Mesenchymal stem cell (in vitro differentiated cells and primary cell): Measurements from ENCODE around the gene TAP2.
A peak's percentile ranks its signal among the peaks of the same experiment; 100 is the strongest.

Experiments
- DNase-seq: peaks from one replicate; pipeline ENCODE4 v3.0.0-alpha.2; 2013
- H2AFZ ChIP-seq: one replicate; pipeline ENCODE4 v1.6.1; 2013; ENCODE audit warnings: low read depth, mild to moderate bottlenecking, control low read depth, inconsistent platforms, low read length, moderate library complexity
- H2AK5ac ChIP-seq: 2 replicates; pipeline ENCODE4 v1.6.1; 2013; ENCODE audit warnings: low read length, moderate library complexity, mild to moderate bottlenecking, inconsistent platforms; ENCODE audit not compliant: severe bottlenecking
- H2BK120ac ChIP-seq: one replicate; pipeline ENCODE4 v1.6.1; 2013; ENCODE audit warnings: low read depth, mild to moderate bottlenecking, inconsistent platforms, low read length, moderate library complexity
- H2BK12ac ChIP-seq, 2 experiments: one replicate each; pipeline ENCODE4 v1.6.1; 2013; ENCODE audit warnings: inconsistent platforms in 2 of 2, low read length in 2 of 2, mild to moderate bottlenecking in 2 of 2, moderate library complexity in 2 of 2, control low read depth in 1 of 2
- H2BK15ac ChIP-seq: one replicate; pipeline ENCODE4 v1.6.1; 2013; ENCODE audit warnings: mild to moderate bottlenecking, low read depth, inconsistent platforms; ENCODE audit not compliant: poor library complexity, severe bottlenecking
- H2BK5ac ChIP-seq: 2 replicates; pipeline ENCODE4 v1.6.1; 2013; ENCODE audit warnings: low read depth, mild to moderate bottlenecking, low read length, control low read depth, inconsistent platforms; ENCODE audit not compliant: poor library complexity, severe bottlenecking
- H3K14ac ChIP-seq, 2 experiments: one replicate each; pipeline ENCODE4 v1.6.1; 2013; ENCODE audit warnings: inconsistent platforms in 2 of 2, low read length in 2 of 2, control low read depth in 1 of 2, mild to moderate bottlenecking in 1 of 2, moderate library complexity in 1 of 2
- H3K18ac ChIP-seq, 2 experiments: one replicate each; pipeline ENCODE4 v1.6.1; 2013; ENCODE audit warnings: inconsistent platforms in 2 of 2, low read length in 2 of 2, control low read depth in 1 of 2, low read depth in 1 of 2, mild to moderate bottlenecking in 1 of 2
- H3K23ac ChIP-seq, 2 experiments: one replicate each; pipeline ENCODE4 v1.6.1; 2013; ENCODE audit warnings: inconsistent platforms in 2 of 2, low read length in 2 of 2, mild to moderate bottlenecking in 2 of 2, moderate library complexity in 2 of 2, control low read depth in 1 of 2
- H3K27ac ChIP-seq: 2 replicates; pipeline ENCODE4 v1.5.1; 2013; ENCODE audit warnings: mild to moderate bottlenecking, moderate library complexity, low read length, control low read depth, inconsistent platforms; ENCODE audit not compliant: poor library complexity, severe bottlenecking
- H3K27me3 ChIP-seq, 2 experiments: 2 replicates each; pipeline versions ENCODE4 v1.6.1 to v1.7.0; 2013; ENCODE audit warnings: low read length in 2 of 2, mild to moderate bottlenecking in 2 of 2, moderate library complexity in 2 of 2, control low read depth in 1 of 2, inconsistent platforms in 1 of 2; ENCODE audit not compliant: control insufficient read depth in 1 of 2, insufficient read depth in 1 of 2
- H3K36me3 ChIP-seq, 2 experiments: 2 replicates each; pipeline versions ENCODE4 v1.6.1 to v1.7.0; 2013; ENCODE audit warnings: low read length in 2 of 2, control low read depth in 1 of 2, inconsistent platforms in 1 of 2, low read depth in 1 of 2, mild to moderate bottlenecking in 1 of 2; ENCODE audit not compliant: insufficient read depth in 2 of 2, control insufficient read depth in 1 of 2
- H3K4ac ChIP-seq, 2 experiments: one replicate each; pipeline ENCODE4 v1.6.1; 2013; ENCODE audit warnings: inconsistent platforms in 2 of 2, low read length in 2 of 2, mild to moderate bottlenecking in 2 of 2, moderate library complexity in 2 of 2, control low read depth in 1 of 2, low read depth in 1 of 2
- H3K4me1 ChIP-seq: 2 replicates; pipeline ENCODE4 v1.6.1; 2013; ENCODE audit warnings: low read depth, low read length, control low read depth; ENCODE audit not compliant: control insufficient read depth, insufficient read depth
- H3K4me2 ChIP-seq: 2 replicates; pipeline ENCODE4 v1.6.1; 2013; ENCODE audit warnings: low read length, mild to moderate bottlenecking, inconsistent platforms; ENCODE audit not compliant: poor library complexity, severe bottlenecking
- H3K4me3 ChIP-seq, 2 experiments: 2 replicates each; pipeline versions ENCODE4 v1.5.1 to v1.7.0; 2013; ENCODE audit warnings: low read length in 2 of 2, mild to moderate bottlenecking in 2 of 2, control low read depth in 1 of 2, low read depth in 1 of 2; ENCODE audit not compliant: insufficient read depth in 1 of 2
- H3K79me1 ChIP-seq: replicated peaks from 2 replicates; pipeline ENCODE4 v1.6.1; 2013; ENCODE audit warnings: mild to moderate bottlenecking, control low read depth, low read length, inconsistent platforms; ENCODE audit not compliant: poor library complexity, severe bottlenecking
- H3K9ac ChIP-seq: 2 replicates; pipeline ENCODE4 v1.7.0; 2013; ENCODE audit warnings: mild to moderate bottlenecking, low read length, moderate library complexity
- H3K9me3 ChIP-seq: 2 replicates; pipeline ENCODE4 v1.7.0; 2013; ENCODE audit warnings: mild to moderate bottlenecking, low read length; ENCODE audit not compliant: control insufficient read depth
- H4K8ac ChIP-seq: one replicate; pipeline ENCODE4 v1.6.1; 2013; ENCODE audit warnings: inconsistent platforms, mild to moderate bottlenecking, low read length, moderate library complexity
- H4K91ac ChIP-seq: one replicate; pipeline ENCODE4 v1.6.1; 2013; ENCODE audit warnings: mild to moderate bottlenecking, low read length, inconsistent platforms
- WGBS: methylation state at CpG from one replicate; pipeline ENCODE4 v1.1.7; 2013; ENCODE audit warnings: mixed read lengths; 5-methylcytosine and 5-hydroxymethylcytosine counted together

Gene TAP2

DNA sequence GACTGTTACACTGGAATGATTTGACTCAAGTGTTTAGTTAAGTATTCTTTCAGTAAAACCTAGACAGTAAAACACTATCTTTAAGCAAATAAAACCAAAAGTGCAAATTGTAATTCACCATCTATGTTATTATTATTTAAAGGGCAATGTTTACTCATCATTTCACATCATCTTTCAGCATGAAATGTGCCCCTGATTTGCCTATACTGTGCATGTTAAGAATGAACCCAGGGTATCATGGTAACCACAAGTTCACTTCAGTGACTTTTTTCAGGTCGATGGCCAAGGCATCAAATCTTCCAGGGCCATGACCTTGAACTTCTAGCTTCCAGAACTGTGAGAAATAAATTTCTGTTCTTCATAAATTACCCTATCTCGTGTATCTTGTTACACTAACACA lies 19.7 kb downstream of the TAP2 start:
- Histone ChIP-seq H3K18ac (no peak overlapping the region), H3K27ac (no peak overlapping the region), H2BK12ac (no peak overlapping the region), H3K14ac (no peak overlapping the region), H2AFZ (no peak overlapping the region), H3K9me3 (no peaks in the 10 kb centered on the region), H3K9ac (no peak overlapping the region), H3K79me1 (no peaks in the 10 kb centered on the region), H3K4me2 (no peak overlapping the region), H3K27me3 (no peaks in the 10 kb centered on the region), H3K4me3 (no peak overlapping the region), H3K36me3 (no peaks in the 10 kb centered on the region), H2BK5ac (no peak overlapping the region), H2BK120ac (no peak overlapping the region), H3K23ac (no peak overlapping the region), H3K4ac (no peak overlapping the region), H4K8ac (no peak overlapping the region), H2AK5ac (no peak overlapping the region), H3K4me1 (peaks cover 5% of the 10 kb centered on the region), H2BK15ac (no peak overlapping the region), H4K91ac (no peak overlapping the region)
- 86% methylated on average over 1 of the region's 2 CpGs for WGBS
- DNase-seq, result no peak

DNA sequence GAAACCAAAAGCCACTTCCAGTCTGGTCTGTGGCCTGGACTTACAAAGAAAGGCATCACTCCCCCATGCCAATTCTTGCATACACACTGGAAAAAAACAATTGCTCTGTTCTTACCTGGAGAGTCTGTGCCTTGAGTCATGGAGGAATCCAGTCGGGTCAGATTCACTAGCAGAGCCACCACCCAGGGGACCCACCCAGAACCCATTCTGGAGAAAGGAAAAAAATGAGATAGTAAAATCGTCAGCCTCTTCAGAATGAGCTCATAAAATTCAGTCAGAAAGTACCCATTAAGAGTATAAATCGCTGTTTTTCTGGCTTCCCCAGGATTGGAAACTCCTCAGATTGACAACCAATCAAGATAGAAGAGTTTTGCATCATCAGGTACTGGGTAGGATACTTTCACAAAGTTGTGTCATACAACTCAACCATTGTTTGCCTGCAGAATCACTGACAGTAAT lies 21.8 kb downstream of the TAP2 start, which contains the start of gene HLA-DOB:
Gene HLA-DOB (minus strand): TSS at position 257 of the 459 bp plus-strand sequence. CDS start 51 bp downstream, at position 206.
- Histone ChIP-seq H3K4me2 (no peak within 1 kb of the TSS), H3K4ac (no peak within 1 kb of the TSS), H3K36me3 (no peaks in the 10 kb centered on the region), H3K9ac (no peak within 1 kb of the TSS), H3K14ac (no peak within 1 kb of the TSS), H2BK12ac (no peak within 1 kb of the TSS), H2AFZ (no peak within 1 kb of the TSS), H3K18ac (no peak within 1 kb of the TSS), H3K9me3 (no peaks in the 10 kb centered on the region), H3K4me1 (peaks cover 5% of the 10 kb centered on the region), H2AK5ac (no peak within 1 kb of the TSS), H3K27ac (no peak within 1 kb of the TSS), H3K27me3 (peaks cover 16 to 17% of the 10 kb centered on the region in 2 experiments), H2BK15ac (no peak within 1 kb of the TSS), H4K91ac (no peak within 1 kb of the TSS), H4K8ac (no peak within 1 kb of the TSS), H3K79me1 (no peaks in the 10 kb centered on the region), H3K23ac (no peak within 1 kb of the TSS), H3K4me3 (no peak within 1 kb of the TSS), H2BK120ac (no peak within 1 kb of the TSS), H2BK5ac (no peak within 1 kb of the TSS)
- 89% methylated on average over 1 of the region's 3 CpGs for WGBS
- peak; percentile 43 for DNase-seq

DNA sequence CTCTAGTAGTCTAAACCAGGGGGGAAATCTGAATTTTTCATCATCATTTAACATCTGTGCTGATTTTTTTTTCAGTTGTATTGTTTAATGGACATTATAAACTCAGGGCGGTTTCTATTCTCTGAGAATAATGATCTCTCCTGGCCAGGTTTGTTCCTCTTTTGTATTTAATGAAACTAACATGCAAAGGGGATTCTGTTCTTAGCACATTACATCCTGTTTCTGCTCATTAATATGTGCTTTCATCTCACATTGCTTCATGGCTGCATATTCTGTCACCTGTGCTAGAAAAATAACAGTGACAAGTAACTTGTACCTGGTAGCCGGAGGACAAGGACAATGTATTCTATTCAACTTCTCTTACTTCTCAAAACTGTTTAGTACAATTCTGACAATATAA lies 22.5 kb downstream of the TAP2 start:
- H3K4ac ChIP-seq, result no peak overlapping the region
- no peak overlapping the region for H2BK15ac ChIP-seq
- no peak overlapping the region for H3K4me3 ChIP-seq
- no peaks in the 10 kb centered on the region for H3K36me3 ChIP-seq
- no peak overlapping the region for H3K18ac ChIP-seq
- DNase-seq, result no peak
- no peak overlapping the region for H3K23ac ChIP-seq
- no peak overlapping the region for H2AFZ ChIP-seq
- H3K27ac ChIP-seq, result no peak overlapping the region
- H3K9ac ChIP-seq, result no peak overlapping the region
- H3K27me3 ChIP-seq, result peaks cover 16 to 17% of the 10 kb centered on the region in 2 experiments
- H3K14ac ChIP-seq, result no peak overlapping the region
- H2AK5ac ChIP-seq, result no peak overlapping the region
- H2BK120ac ChIP-seq, result no peak overlapping the region
- H3K4me1 ChIP-seq, result peaks cover 5% of the 10 kb centered on the region
- H4K8ac ChIP-seq, result no peak overlapping the region
- no peak overlapping the region for H2BK12ac ChIP-seq
- H4K91ac ChIP-seq, result no peak overlapping the region
- H2BK5ac ChIP-seq, result no peak overlapping the region
- no peaks in the 10 kb centered on the region for H3K79me1 ChIP-seq
- WGBS, result no CpG with 5 or more reads among the region's 2 CpGs
- no peak overlapping the region for H3K4me2 ChIP-seq
- H3K9me3 ChIP-seq, result no peaks in the 10 kb centered on the region

DNA sequence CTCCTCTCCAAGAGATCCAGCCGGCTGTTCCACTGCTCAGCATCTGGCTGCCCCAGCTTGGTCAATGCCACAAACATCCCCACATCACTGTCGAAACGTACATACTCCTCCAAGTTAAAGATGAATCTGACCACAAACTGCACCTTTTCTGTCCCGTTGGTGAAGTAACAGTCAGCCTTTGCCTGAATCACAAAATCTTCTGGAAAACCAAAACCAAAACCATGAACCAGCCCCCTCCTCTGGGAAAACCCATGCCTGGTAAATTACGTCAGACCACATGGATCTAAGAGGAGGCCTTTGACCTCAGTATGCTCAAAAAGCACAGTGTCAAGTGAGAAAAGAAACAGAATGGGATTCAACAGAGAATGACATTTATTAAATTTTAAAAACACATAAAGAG lies 23.4 kb downstream of the TAP2 start:
- H3K27ac ChIP-seq, result no peak overlapping the region
- peaks cover 16 to 21% of the 10 kb centered on the region in 2 experiments for H3K27me3 ChIP-seq
- no peaks in the 10 kb centered on the region for H3K36me3 ChIP-seq
- WGBS, result 65% methylated on average over 5 of the region's 5 CpGs
- peak overlapping the region in 1 of 2 experiments; percentile 40 for H3K23ac ChIP-seq
- H2BK5ac ChIP-seq, result no peak overlapping the region
- H3K9me3 ChIP-seq, result no peaks in the 10 kb centered on the region
- no peak overlapping the region for H4K8ac ChIP-seq
- peak overlapping the region in 1 of 2 experiments; percentile 50 for H3K4me3 ChIP-seq
- no peak overlapping the region for H4K91ac ChIP-seq
- H3K4ac ChIP-seq, result peak overlapping the region in 1 of 2 experiments; percentile 15
- H2AK5ac ChIP-seq, result no peak overlapping the region
- peak overlapping the region; percentile 51 for H2AFZ ChIP-seq
- peak; percentile 64 for DNase-seq
- H3K9ac ChIP-seq, result peak overlapping the region; percentile 12
- no peak overlapping the region for H2BK120ac ChIP-seq
- no peak overlapping the region for H3K4me2 ChIP-seq
- H2BK15ac ChIP-seq, result no peak overlapping the region
- H3K4me1 ChIP-seq, result peaks cover 5% of the 10 kb centered on the region
- H3K14ac ChIP-seq, result peak overlapping the region in 1 of 2 experiments; percentile 31
- H3K79me1 ChIP-seq, result no peaks in the 10 kb centered on the region
- H3K18ac ChIP-seq, result no peak overlapping the region
- H2BK12ac ChIP-seq, result no peak overlapping the region
